ENCODE measurements around the gene LPIN1.
A peak's percentile ranks its signal among the peaks of the same experiment; 100 is the strongest.
"Not testable (repeated sequence)": the region's sequence is repeated elsewhere in the genome, so short reads cannot be mapped to it uniquely, and the experiment has no call there.

Gene LPIN1

DNA sequence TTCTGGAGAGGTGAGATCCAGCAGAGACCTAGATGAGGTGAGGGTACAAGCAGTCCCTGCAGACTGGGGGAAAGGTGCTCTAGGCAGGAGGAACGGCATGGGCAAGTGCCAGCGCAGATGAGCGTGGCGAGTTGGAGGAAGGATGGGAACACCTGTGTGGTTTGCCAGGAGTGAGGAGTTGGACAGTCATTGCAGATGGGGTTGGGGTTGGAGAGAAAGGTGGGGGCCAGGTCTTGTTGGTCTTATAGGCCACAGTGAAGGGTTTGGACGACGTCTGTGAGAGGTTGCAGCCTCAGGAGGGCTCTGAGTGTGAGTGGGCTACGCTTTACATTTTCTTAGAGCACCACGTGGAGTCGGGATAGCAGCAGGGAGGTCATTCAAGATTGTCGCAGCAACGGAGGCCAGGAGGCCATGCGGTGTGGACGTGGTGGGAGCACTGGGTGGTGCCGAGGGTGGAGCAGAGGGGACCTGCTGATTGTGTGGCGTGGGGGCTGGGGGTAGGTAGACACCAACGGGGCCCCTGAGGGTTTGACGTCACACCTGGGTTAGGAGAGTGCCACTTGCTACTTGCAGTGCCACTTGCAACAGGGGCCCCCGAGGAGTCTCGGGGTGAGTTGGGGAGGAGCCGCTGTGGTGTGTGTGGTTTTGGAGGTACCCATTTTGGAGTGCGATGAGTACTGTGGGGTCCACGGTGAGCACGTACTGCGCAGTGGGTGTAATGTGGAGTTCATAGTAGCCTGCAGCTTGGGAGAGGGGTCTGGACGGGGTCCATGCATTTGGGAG lies 66.2 kb downstream of the LPIN1 start:
- DNase-seq = no peak

GRCh38 chr2:11813345-11813744 lies 66.9 kb downstream of the LPIN1 start:
- not testable (repeated sequence) for DNase-seq

DNA sequence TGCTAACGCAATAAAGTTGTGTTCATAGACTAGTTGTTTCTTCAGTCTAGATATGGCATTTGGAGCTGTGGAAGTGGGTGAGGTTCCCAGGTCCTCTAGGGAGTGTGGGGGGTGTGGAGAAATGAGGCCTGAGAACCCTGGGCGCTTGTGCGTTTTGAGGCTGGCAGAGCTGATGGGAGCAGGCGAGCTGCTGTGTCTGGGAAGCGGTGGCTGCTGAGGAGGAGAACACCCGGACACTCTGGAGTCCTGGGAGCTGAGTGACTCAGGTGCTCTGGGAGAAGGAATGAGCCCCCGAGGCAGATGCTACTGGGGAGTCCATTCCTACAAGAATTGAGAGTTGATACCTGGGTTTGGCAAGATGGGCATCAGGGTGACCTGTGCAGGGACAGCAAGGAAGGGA lies 67.5 kb downstream of the LPIN1 start:
- no peak for DNase-seq

- no peak for DNase-seq
Observed at GRCh38 chr2:11814979-11815510, 68.6 kb downstream of the LPIN1 start.

- not testable (repeated sequence) for DNase-seq
Observed at GRCh38 chr2:11816935-11817334, 70.5 kb downstream of the LPIN1 start.

GRCh38 chr2:11819235-11819729 lies 72.8 kb downstream of the LPIN1 start:
- DNase-seq = no peak

- DNase-seq = no peak
Observed at GRCh38 chr2:11820650-11821049, 74.2 kb downstream of the LPIN1 start.

DNA sequence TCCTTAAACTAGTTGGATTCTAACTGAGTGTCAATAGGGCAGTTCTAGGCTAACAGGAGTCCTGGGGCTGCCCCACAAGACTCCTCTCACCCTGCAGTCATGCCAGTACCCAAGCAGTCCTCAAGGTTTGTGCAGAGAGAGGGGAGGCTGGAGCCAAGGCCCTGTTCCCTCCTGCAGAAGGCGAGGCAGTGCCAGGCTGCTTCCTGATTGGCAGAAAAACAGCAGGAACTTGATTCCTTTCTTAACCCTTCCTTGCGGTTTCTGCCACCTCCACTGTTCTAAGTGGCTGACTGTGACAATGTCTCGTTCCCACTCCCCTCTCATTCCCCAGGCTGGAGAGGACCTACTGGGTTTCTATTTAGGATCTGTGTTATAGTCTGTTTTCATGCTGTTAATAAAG lies 75.3 kb downstream of the LPIN1 start:
- no peak for DNase-seq

DNA sequence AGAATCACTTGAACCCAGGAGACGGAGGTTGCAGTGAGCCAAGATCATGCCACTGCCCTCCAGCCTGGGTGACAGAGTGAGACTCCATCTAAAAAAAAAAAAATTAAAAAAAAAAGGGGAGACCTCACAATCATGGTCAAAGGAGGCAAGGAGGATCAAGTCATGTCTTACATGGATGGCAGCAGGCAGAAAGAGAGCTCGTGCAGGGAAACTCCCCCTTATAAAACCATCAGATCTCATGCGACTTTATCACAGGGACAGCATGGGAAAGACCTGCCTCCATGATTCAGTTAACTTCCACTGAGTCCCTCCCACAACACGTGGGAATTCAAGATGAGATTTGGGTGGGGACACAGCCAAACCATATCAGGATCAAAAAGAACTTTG lies 75.9 kb downstream of the LPIN1 start:
- DNase-seq = not testable (repeated sequence)

- DNase-seq = no peak
Observed at GRCh38 chr2:11822746-11823451, 76.5 kb downstream of the LPIN1 start.

DNA sequence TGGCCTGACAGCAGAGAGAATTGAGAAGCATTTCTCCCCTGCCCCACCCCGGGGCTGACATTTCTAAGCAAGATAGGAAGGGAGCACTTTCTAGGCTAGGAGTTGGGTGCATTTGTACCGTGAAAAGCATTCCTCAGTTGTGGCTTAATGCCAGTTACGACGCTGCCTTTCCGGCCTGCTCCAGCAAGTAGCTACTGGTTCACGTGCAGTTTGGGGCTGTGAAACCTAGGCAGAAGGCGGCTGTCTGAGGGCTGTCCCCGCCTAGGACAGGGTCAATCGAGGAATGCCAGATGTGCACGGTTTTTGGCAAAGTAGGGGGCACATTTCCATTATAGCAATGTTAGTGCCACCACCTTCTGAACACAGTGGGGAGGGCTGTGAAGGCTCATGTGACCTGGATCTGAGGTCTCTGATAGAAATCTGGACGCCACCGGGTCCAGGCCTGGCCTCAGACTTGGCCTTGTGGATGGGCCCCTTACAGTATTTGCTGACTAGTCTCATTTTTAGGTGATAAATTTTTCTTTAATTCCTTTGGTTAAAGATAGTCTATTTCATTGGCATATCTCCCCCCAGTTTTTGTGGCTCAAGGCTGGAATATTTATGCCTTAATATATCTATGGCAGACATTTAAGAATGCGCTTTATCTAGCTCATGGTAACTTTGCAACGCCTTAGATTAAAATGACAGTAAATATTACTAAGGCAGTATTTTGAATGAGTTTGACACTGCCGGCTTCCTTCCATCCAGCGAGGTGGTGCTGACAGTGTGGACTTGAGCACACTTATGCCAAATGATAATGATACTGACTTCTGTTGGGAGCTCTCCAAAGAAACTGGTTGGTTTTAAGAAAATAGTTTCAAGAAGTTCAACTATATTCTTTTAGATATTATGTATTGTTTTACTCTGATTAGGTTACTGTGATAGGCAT lies 78.7 kb downstream of the LPIN1 start:
- no peak for DNase-seq

DNA sequence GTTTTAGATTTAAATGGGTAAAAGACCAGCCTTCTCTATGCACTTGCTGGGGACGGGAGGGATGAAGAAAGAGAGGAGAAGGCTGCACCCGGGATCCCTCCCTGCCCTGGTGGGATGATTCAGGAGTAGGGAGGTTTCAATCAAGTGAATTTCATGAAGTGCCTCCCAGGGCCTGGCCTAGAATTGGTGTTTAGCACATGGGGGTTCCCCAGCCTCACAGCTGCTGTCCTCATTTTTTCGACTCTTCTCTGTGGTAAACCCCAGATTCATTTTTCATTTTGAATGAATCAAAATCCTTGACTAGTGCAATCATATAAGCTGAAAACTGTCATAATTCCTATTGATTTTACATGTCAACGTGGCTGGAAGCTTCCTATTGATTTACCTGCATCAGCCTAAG lies 81.1 kb downstream of the LPIN1 start:
- DNase-seq = no peak

DNA sequence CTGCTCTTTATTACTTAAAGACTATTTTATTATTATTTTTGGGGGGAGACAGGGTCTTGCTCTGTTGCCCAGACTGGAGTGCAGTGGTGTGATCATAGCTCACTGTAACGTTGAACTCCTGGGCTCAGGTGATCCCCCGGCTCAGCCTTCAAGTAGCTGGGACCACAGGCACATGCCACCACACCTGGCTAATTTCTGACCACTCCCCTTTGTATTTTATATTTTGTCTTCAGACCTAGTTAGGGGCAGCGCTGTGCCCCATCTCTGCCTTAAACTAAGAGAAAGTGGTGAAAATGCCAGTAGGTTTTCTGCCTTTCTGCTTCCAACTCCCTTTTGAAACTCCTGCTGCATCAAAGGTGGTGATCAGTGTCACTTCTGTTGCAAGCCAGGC lies 82.5 kb downstream of the LPIN1 start:
- no peak for DNase-seq

DNA sequence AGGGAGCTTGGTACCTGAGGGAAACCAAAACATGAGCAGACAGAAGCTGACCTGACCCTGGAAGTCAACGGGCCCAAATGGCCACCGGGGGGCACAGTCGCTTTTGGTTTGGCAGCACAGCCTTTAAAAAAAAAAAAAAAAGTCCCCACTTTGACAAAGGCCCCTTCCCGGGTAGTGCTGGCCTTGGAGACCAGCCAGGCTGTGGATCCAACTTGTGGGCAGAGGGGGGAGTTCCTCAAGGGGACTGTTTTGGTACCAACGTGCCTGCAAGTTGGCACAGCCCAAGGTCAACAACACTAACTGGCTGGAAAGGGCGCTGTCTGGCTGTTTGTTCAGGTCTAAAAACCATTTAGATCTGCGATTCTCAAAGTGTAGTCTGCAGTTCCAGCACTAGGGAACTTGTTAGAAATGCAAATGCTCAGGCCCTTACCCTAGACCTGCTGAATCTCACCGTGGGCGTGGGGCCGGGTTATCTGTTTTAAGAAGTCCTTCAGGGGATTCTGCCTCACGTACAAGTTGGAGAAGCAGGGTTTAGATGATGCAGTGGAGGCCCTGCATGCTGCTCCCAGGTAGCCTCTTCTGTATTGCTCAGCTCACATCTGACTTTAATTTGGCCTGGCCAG lies 83.0 kb downstream of the LPIN1 start:
- peak; percentile 68 for DNase-seq

DNA sequence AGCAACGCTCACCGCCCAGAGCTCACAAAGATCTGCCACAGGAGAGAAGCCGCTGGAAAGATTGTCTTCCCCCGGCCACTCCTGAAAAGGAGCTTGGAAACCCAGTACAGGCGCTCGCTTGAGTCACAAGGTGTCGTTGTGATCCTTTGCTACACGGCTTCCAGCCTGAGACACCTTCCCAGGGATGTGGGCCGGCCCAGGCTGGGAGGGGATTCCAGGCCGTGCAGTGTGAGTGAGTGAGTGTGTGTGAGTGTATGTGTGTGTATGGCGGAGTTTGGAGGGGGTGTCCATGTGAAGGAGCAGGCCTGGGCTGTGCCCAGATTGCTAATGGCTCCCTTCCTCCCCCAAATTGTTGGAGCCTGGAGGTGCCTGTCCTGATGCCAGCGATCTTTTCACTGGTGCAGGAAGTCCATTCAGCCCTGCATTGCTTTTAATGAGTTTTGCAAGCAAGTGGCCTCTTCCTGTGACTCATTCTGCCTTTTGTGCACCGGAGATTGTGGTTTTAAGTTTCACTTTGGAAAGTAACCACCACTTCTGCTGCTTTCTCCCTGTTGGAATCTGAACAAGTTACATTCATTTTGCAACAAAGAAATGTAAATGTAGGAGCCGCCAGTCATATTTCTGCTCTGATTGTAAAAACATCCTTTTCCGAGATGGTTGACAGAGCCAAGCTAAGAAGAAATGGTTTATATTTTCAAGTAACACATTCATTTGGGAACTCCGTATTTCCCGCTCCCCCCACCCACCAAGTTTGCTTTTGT lies 83.7 kb downstream of the LPIN1 start:
- DNase-seq = peak; percentile 41

DNA sequence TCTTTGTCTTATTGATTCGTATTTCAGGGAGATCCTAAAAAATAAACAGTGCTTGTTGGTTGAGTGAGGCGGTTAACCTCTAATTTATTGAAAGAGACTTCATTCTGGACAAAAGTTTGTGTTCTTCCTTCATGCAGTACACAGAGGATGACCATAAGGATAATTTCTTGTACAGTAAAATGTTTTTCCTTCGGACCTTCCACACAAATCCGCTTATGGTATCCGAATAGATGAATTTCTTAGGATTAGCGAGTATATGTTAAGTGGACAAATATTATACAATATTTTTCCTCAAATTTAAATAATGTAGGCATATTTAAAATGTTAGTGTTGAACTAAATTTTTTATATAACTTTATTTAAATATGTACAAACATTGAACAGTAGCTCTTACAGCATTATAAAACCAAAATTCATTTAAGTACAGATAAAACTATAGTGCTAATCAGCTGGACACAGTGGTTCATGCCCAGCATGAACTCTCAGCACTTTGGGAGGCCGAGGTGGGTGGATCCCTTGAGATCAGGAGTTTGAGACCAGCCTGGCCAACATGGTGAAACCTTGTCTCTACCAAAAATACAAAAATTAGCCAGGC lies 84.4 kb downstream of the LPIN1 start:
- no peak for DNase-seq

- no peak for DNase-seq
Observed at GRCh38 chr2:11831415-11831814, 85.0 kb downstream of the LPIN1 start.

- no peak for DNase-seq
Observed at GRCh38 chr2:11832531-11832930, 86.1 kb downstream of the LPIN1 start.

GRCh38 chr2:11833601-11834000 lies 87.2 kb downstream of the LPIN1 start:
- no peak for DNase-seq

GRCh38 chr2:11835403-11835802 lies 89.0 kb downstream of the LPIN1 start:
- DNase-seq = no peak

DNA sequence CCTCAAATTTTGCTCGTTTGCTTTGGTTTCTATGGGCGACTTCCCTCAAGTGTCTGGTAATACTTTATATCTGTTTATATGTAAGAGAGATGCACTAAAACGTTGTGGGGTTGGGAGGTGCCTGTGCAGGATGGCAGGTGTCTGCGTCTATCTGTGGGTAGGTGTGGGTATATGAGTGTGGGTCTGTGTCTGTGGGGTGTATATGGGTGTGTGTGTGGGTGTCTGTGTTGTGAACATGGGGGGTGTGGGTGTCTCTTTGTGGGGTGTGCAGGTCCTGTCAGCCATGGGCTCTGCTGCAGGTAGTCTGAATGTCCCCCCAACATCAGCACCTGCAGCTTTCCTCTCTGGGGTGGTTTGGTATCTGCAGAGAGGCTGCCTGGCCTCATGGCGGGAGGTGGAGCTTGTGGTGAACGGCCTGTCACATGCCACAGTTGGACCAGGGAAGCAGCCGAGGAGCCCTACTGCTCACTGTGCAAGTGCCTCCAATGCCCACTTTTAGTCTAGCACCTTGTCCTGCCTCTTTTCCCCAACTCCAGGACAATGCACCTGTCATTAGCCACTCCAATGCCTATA lies 90.3 kb downstream of the LPIN1 start:
- DNase-seq = no peak

Measured in CD4-positive, alpha-beta T cell treated with Interferon gamma for 1 hour (primary cell).